Endothelial cell (in vitro differentiated cells): ENCODE results near the gene FAM3B. TPM values are rescaled to one million over a fixed set of nuclear protein-coding genes. Genes with fewer than 3 reads are reported as not detected.

ENCODE experiments used
- DNase-seq: peaks from one replicate; pipeline ENCODE4 v3.0.0; 2021; ENCODE audit warnings: low spot score
- H3K27ac Mint-ChIP-seq: one replicate; pipeline ENCODE4 v1.8.0; 2021; ENCODE audit warnings: mixed read lengths, inconsistent platforms; ENCODE audit not compliant: unreplicated experiment
- H3K27me3 Mint-ChIP-seq: one replicate; pipeline ENCODE4 v1.8.0; 2021; ENCODE audit warnings: mild to moderate bottlenecking, moderate library complexity, mixed read lengths, inconsistent platforms; ENCODE audit not compliant: unreplicated experiment
- H3K36me3 Mint-ChIP-seq: one replicate; pipeline ENCODE4 v1.8.0; 2021; ENCODE audit warnings: mild to moderate bottlenecking, low read depth, mixed read lengths, inconsistent platforms; ENCODE audit not compliant: unreplicated experiment
- H3K4me1 Mint-ChIP-seq: one replicate; pipeline ENCODE4 v1.8.0; 2021; ENCODE audit warnings: mild to moderate bottlenecking, mixed read lengths, inconsistent platforms; ENCODE audit not compliant: unreplicated experiment
- H3K4me3 Mint-ChIP-seq: one replicate; pipeline ENCODE4 v1.8.0; 2021; ENCODE audit warnings: mild to moderate bottlenecking, mixed read lengths, inconsistent platforms; ENCODE audit not compliant: unreplicated experiment
- H3K9me3 Mint-ChIP-seq: one replicate; pipeline ENCODE4 v1.8.0; 2021; ENCODE audit warnings: mixed read lengths, inconsistent platforms; ENCODE audit not compliant: unreplicated experiment
- total RNA-seq: library from RNA; stranded (reverse); fragmentation: NEBNext Ultra II Directional; extraction: Animal tissue kit (Norgen Biotek cat#: 25700); gene quantifications from one replicate; pipeline ENCODE4 v1.2.1, GENCODE V29; 2021; ENCODE audit not compliant: unreplicated experiment
- TF ChIP-seq, protein P1 (sequence below): fragments of 200-600 bp; sonication (generic); IDR thresholded peaks from one replicate; pipeline ENCODE4 v1.5.0; 2021; ENCODE audit warnings: antibody characterized with exemption; ENCODE audit not compliant: unreplicated experiment

Gene FAM3B
- total RNA-seq, 1 donor from 2014 or later: 0.33 TPM

DNA sequence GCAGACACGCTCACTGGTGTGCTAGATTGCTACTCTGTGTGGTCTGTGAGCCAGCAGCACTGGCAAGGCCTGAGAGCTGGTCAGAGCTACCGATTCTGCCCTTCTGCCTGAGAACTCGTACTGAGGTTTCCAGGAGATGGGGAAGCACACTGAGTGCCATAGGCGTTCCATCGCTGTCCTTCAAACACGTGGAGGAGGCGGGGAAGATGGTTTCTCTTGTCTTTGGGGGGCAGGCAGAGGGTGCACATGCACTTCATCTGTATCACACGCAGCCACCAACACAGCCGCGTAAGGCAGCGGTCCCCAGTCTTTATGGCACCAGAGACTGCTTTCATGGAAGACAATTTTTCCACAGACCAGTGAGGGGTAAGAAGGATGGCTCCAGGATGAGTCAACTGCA lies 85.6 kb downstream of the FAM3B start:
- Mint-ChIP-seq H3K36me3 (no peaks in the 10 kb centered on the region), H3K27me3 (peaks cover 4% of the 10 kb centered on the region), H3K9me3 (no peaks in the 10 kb centered on the region), H3K27ac (no peak overlapping the region), H3K4me3 (no peak overlapping the region), H3K4me1 (no peaks in the 10 kb centered on the region)
- no peak for DNase-seq
- TF ChIP-seq, protein P1, sequence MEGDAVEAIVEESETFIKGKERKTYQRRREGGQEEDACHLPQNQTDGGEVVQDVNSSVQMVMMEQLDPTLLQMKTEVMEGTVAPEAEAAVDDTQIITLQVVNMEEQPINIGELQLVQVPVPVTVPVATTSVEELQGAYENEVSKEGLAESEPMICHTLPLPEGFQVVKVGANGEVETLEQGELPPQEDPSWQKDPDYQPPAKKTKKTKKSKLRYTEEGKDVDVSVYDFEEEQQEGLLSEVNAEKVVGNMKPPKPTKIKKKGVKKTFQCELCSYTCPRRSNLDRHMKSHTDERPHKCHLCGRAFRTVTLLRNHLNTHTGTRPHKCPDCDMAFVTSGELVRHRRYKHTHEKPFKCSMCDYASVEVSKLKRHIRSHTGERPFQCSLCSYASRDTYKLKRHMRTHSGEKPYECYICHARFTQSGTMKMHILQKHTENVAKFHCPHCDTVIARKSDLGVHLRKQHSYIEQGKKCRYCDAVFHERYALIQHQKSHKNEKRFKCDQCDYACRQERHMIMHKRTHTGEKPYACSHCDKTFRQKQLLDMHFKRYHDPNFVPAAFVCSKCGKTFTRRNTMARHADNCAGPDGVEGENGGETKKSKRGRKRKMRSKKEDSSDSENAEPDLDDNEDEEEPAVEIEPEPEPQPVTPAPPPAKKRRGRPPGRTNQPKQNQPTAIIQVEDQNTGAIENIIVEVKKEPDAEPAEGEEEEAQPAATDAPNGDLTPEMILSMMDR: no peak

DNA sequence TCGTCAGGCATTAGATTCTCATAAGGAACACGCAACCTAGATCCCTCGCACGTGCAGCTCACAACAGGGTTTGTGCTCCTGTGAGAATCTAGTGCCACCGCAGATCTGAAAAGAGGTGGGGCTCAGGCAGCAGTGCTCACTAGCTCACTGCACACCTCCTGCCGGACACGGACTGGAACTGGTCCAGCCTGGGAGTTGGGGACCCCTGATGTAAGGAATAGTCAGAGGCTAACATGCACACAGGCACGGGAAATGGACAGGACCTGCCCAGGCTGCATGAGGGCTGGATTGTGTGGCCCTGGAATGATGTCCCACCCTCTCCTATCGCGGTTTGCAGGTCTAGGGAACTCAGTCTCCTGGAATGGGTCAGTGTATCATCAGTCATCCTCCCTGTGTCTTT lies 86.2 kb downstream of the FAM3B start:
- TF ChIP-seq, protein P1: no peak
- no peaks in the 10 kb centered on the region for H3K36me3 Mint-ChIP-seq
- no peak overlapping the region for H3K27ac Mint-ChIP-seq
- no peak for DNase-seq
- H3K4me3 Mint-ChIP-seq: no peak overlapping the region
- no peaks in the 10 kb centered on the region for H3K9me3 Mint-ChIP-seq
- peaks cover 3% of the 10 kb centered on the region for H3K27me3 Mint-ChIP-seq
- no peaks in the 10 kb centered on the region for H3K4me1 Mint-ChIP-seq

DNA sequence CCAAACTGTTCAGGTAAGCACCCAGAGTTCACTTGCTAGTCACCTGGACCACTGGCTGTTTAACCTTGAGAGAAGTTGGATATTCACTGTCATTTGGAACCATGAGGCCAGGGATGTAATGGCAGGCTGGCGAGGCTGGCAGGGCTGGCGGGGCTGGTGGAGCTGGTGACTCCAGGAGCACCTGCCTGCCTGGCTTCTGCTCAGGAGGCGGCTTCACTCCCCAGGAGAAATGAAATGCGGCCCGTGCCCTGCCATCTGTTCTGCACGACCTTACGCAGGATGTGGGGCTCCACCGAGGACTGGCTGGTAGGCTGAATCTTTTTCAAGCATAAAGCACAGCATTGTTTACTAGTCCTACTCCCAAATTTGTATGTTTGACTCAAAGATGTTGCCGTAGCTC lies 86.7 kb downstream of the FAM3B start:
- no peak for DNase-seq
- Mint-ChIP-seq H3K4me3 (no peak overlapping the region), H3K4me1 (no peaks in the 10 kb centered on the region), H3K9me3 (no peaks in the 10 kb centered on the region), H3K27me3 (peaks cover 3% of the 10 kb centered on the region), H3K27ac (no peak overlapping the region), H3K36me3 (no peaks in the 10 kb centered on the region)
- TF ChIP-seq, protein P1: no peak

DNA sequence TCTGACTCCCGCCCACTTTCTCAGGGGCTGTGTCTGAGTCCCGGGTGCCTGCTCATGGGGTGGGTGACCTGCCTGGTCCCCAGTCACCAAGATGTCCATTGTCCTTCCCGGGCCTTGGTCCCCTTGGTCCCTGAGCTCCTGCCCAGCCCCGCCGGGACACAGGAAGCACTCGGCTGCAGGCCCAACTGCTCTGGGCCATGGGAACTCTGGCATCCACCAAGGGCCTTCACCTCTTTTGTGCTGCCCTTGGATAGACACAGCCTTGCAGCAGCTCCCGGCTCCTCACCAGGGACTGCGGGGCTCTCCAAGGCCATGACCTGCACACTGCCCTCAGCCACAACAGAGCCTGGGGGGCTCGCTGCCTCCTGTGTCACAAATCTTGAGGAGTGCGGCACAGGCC lies 87.4 kb downstream of the FAM3B start:
- TF ChIP-seq, protein P1: no peak
- H3K9me3 Mint-ChIP-seq: no peaks in the 10 kb centered on the region
- H3K4me1 Mint-ChIP-seq: no peaks in the 10 kb centered on the region
- no peaks in the 10 kb centered on the region for H3K36me3 Mint-ChIP-seq
- H3K27me3 Mint-ChIP-seq: peaks cover 3% of the 10 kb centered on the region
- no peak overlapping the region for H3K27ac Mint-ChIP-seq
- H3K4me3 Mint-ChIP-seq: no peak overlapping the region
- no peak for DNase-seq

DNA sequence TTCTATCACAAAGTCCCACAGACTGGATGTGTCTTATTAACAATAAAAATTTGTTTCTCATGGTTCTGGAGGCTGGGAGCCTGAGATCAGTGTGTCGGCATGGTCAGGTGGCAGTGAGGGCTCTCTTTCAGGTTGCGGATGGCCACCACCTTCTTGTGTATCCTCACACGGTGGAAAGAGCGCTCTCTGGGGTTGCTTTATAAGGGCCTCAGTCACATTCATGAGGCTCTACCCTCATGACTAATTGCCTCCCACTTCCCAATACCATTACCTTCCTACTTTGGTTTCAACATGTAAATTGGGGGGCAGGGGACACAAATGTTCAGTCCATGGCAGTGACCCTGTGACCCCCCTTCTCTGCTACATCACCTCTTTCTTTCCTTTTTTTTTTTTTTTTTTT lies 88.7 kb downstream of the FAM3B start:
- H3K9me3 Mint-ChIP-seq: no peaks in the 10 kb centered on the region
- H3K4me3 Mint-ChIP-seq: no peak overlapping the region
- H3K36me3 Mint-ChIP-seq: no peaks in the 10 kb centered on the region
- H3K27ac Mint-ChIP-seq: no peak overlapping the region
- no peaks in the 10 kb centered on the region for H3K4me1 Mint-ChIP-seq
- peaks cover 3% of the 10 kb centered on the region for H3K27me3 Mint-ChIP-seq
- no peak for DNase-seq
- TF ChIP-seq, protein P1: no peak
